ENCODE measurements around the gene FKBP8. TPM values are rescaled to one million over a fixed set of nuclear protein-coding genes. Genes with fewer than 3 reads are reported as not detected.
A peak's percentile ranks its signal among the peaks of the same experiment; 100 is the strongest.

Gene FKBP8
- total RNA-seq, 2 donors from 2014 or later, result 235 to 247 TPM

DNA sequence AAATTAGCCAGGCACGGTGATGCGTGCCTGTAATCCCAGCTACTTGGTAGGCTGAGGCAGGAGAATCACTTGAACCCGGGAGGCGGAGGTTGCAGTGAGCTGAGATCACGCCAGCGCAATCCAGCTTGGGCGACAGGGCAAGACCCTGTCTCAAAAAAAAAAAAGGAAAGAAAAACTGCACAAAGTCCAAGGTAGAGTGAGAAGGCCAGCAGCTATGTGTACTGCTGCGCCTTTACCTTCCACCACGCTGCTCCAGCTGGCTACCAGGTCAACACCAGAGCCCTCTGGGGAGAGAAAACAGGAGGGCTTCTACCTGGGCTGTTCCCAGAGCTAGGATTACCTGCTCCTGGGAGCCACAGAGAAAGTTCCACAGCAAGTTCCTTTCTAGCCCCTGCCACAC, 24.7 kb downstream of the FKBP8 start:
- peak overlapping the region in 1 of 4 donors; percentile 95 for H3K27ac ChIP-seq
- TF ChIP-seq, protein P1, sequence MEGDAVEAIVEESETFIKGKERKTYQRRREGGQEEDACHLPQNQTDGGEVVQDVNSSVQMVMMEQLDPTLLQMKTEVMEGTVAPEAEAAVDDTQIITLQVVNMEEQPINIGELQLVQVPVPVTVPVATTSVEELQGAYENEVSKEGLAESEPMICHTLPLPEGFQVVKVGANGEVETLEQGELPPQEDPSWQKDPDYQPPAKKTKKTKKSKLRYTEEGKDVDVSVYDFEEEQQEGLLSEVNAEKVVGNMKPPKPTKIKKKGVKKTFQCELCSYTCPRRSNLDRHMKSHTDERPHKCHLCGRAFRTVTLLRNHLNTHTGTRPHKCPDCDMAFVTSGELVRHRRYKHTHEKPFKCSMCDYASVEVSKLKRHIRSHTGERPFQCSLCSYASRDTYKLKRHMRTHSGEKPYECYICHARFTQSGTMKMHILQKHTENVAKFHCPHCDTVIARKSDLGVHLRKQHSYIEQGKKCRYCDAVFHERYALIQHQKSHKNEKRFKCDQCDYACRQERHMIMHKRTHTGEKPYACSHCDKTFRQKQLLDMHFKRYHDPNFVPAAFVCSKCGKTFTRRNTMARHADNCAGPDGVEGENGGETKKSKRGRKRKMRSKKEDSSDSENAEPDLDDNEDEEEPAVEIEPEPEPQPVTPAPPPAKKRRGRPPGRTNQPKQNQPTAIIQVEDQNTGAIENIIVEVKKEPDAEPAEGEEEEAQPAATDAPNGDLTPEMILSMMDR (IDR thresholded peaks at IDR 0.05), result no peak
- no peak for TF ChIP-seq POLR2A (IDR thresholded peaks at IDR 0.05)
- H3K36me3 ChIP-seq (replicated peaks in 1 of 2; ENCODE audit: insufficient read depth in 1 of 2, low read depth in 2 of 2), result no peaks in the 10 kb centered on the region
- DNase-seq, result no peak
- peaks cover 56% of the 10 kb centered on the region for H3K4me1 ChIP-seq
- intact Hi-C loops (cut with DNase I), result no loop called here
- no peaks in the 10 kb centered on the region for H3K9me3 ChIP-seq
- 89 to 93% methylated on average over 9 of the region's 9 CpGs for WGBS, 2 donors
- H3K4me3 ChIP-seq, result no peak overlapping the region
- no peaks in the 10 kb centered on the region for H3K27me3 ChIP-seq
- ATAC-seq, result no peak

DNA sequence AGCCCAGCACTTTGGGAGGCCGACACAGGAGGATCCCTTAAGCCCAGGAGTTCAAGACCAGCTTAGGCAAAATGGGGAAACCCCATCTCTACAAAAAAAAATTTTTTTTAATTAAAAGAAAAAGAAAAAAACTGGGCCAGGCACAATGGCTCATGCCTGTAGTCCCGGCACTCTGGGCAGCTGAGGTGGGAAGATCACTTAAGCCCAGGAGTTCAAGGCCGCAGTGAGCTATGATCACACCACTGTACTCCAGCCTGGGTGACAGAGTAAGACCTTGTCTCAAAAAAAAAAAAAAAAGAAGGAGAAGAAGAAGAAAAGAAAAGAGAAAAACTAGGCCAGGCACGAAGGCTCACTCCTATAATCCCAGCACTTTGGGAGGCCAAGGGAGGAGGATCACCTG, 25.8 kb downstream of the FKBP8 start:
- ATAC-seq, result no peak
- Histone ChIP-seq H3K36me3 (replicated peaks in 1 of 2; ENCODE audit: insufficient read depth in 1 of 2, low read depth in 2 of 2) (no peaks in the 10 kb centered on the region), H3K27ac (no peak overlapping the region), H3K9me3 (no peaks in the 10 kb centered on the region), H3K27me3 (no peaks in the 10 kb centered on the region), H3K4me1 (peaks cover 51% of the 10 kb centered on the region), H3K4me3 (no peak overlapping the region)
- no peak for DNase-seq
- no peak for TF ChIP-seq POLR2A (IDR thresholded peaks at IDR 0.05)
- TF ChIP-seq, protein P1 (IDR thresholded peaks at IDR 0.05), result no peak
- WGBS, 2 donors, result 86 to 87% methylated on average over 4 of the region's 4 CpGs
- intact Hi-C loops (cut with DNase I), result no loop called here

DNA sequence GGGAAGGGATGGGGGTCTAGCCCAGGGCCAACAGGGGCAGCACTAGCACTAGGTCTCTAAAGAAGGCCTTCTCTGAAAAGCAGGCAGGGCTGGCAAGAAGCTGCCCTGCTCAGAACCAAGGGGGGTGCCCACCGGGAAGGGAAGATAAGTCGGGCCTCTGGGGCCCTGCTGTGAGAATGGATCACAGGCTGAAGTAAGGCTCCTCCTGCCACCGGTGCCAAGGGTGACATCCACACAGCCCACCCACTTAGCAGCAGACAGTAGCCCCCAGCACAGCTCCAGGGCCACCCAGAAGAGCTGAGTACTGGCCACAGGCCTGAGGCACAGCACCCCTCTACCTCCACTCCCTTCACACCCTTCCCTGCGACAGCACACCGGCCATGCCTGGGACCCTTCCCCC, 27.4 kb downstream of the FKBP8 start:
- TF ChIP-seq POLR2A (IDR thresholded peaks at IDR 0.05), result no peak
- TF ChIP-seq, protein P1 (IDR thresholded peaks at IDR 0.05), result no peak
- WGBS, 2 donors, result 80 to 85% methylated on average over 2 to 5 of the region's 5 CpGs
- H3K4me1 ChIP-seq, result peaks cover 49% of the 10 kb centered on the region
- no peak overlapping the region for H3K4me3 ChIP-seq
- no peak for DNase-seq
- intact Hi-C loops (cut with DNase I), result no loop called here
- H3K27ac ChIP-seq, result peak overlapping the region in 1 of 4 donors; percentile 60
- no peaks in the 10 kb centered on the region for H3K27me3 ChIP-seq
- H3K9me3 ChIP-seq, result no peaks in the 10 kb centered on the region
- ATAC-seq, result no peak
- no peaks in the 10 kb centered on the region for H3K36me3 ChIP-seq (replicated peaks in 1 of 2; ENCODE audit: insufficient read depth in 1 of 2, low read depth in 2 of 2)

DNA sequence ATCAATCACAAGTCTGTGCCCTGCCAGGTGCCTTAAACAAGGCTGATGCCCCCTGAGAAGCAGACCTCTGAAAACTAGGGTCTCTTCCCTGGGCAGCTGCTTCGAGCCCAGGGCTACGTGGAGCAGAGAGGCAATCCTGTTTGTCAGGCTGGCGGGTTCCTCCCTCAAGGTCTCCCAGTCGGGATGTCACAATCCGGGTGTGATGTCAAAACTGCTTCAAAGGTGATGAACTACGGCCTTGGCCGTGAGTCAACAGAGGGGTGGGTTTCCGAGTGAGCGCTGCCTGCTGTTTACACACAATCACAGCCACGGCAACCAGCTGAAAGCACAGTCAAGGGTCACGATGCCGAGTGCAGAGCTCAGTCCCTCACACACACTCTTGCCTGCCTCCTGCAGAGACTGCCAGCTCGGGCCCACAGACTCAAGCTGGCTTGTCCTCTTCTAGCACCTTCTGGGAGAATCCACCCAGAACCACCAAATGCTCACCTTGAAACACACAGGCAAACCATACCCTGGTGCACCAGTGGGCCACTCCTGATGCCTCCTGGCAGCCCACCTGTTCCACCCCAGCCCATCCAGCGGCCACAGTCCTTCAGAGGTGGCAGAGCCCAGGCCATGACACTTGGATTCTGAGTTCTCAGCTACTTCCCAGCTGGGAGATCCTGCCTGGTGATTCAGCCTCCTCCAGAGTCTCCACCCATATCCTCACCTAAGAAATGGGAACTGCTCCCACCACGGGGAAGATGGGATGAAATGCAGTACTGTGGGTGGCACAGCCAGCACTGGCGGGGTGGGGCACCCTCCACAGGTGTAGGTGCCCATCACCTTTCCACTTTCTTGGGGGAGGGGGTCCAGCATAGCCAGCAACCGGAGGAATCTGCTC, 28.3 kb downstream of the FKBP8 start:
- H3K9me3 ChIP-seq, result no peaks in the 10 kb centered on the region
- H3K4me3 ChIP-seq, result no peak overlapping the region
- intact Hi-C loops (cut with DNase I), result no loop called here
- no peaks in the 10 kb centered on the region for H3K27me3 ChIP-seq
- ATAC-seq, result peak; percentile 64
- peak; percentile 58 to 80 (median 68) for DNase-seq
- H3K36me3 ChIP-seq (replicated peaks in 1 of 2; ENCODE audit: insufficient read depth in 1 of 2, low read depth in 2 of 2), result no peaks in the 10 kb centered on the region
- peak overlapping the region; percentile 36 to 63 (median 49) for H3K27ac ChIP-seq
- no peak for TF ChIP-seq POLR2A (IDR thresholded peaks at IDR 0.05)
- TF ChIP-seq, protein P1 (IDR thresholded peaks at IDR 0.05), result no peak
- 24 to 47% methylated on average over 4 to 17 of the region's 17 CpGs for WGBS, 2 donors
- peaks cover 48% of the 10 kb centered on the region for H3K4me1 ChIP-seq
